Bronchial epithelial cell (primary cell): ENCODE results near the gene R3HDM2. TPM values are rescaled to one million over a fixed set of nuclear protein-coding genes. Genes with fewer than 3 reads are reported as not detected.
"Not testable (repeated sequence)": the region's sequence is repeated elsewhere in the genome, so short reads cannot be mapped to it uniquely, and the experiment has no call there.

ENCODE experiments used
- DNase-seq: peaks from one replicate; pipeline ENCODE4 v3.0.0-alpha.2; 2010; ENCODE audit warnings: low read depth
- FAIRE-seq: peaks from 2 replicates; lab custom pipeline; 2011; peaks lifted over from hg19 to GRCh38; lab: Jason Lieb, UNC
- H3K27me3 ChIP-seq: 2 replicates; pipeline ENCODE4 v1.5.1; 2011; ENCODE audit warnings: low read length; ENCODE audit not compliant: control insufficient read depth, insufficient read depth
- H3K36me3 ChIP-seq: 2 replicates; pipeline ENCODE4 v1.5.1; 2011; ENCODE audit warnings: low read length; ENCODE audit not compliant: control insufficient read depth, insufficient read depth
- H3K4me3 ChIP-seq: 2 replicates; pipeline ENCODE4 v1.5.1; 2011; ENCODE audit warnings: mild to moderate bottlenecking, low read depth, low read length, control low read depth
- CTCF ChIP-seq: IDR thresholded peaks from 2 replicates; pipeline ENCODE4 v1.5.1; 2011; ENCODE audit warnings: mild to moderate bottlenecking, moderate library complexity, low read length, control low read depth, inconsistent platforms; ENCODE audit not compliant: insufficient read depth, severe bottlenecking
- total RNA-seq: library from RNA; depleted of rRNA; stranded (reverse); fragments of >200 nt; gene quantifications from 2 replicates; pipeline ENCODE4 v1.2.1, GENCODE V29; 2014

Gene R3HDM2
- total RNA-seq, 1 donor from 2014 or later = 5.5 TPM

DNA sequence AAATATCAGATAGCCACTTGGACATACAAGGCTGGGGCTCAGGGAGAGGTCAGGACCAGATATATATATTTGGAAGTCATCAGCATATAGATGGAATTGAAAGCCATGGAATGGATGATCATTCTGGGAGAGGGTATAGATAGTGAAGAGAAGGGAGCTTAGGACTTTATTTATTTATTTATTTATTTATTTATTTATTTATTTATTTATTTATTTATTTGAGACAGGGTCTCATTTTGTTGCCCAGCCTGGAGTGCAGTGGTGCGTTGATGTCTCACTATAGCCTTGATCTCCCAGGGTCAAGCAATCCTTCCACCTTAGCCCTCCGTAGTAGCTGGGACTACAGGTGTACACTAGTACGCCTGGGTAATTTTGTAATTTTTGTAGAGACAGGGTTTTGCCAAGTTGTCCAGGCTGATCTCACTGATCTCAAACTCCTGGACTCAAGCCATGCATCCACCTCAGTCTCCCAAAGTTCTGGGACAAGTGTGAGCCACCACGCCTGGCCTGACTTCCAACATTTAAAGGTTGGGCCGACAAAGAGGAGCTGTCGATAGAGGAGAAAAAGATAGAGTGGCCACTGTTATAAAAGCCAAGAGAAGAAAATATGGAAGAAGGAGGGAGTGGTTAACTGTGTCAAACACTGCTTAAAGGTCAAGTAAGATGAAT lies 15.6 kb upstream of the R3HDM2 start:
- FAIRE-seq = no peak
- no peak for TF ChIP-seq CTCF
- Histone ChIP-seq H3K4me3 (no peak overlapping the region), H3K27me3 (no peaks in the 10 kb centered on the region), H3K36me3 (no peaks in the 10 kb centered on the region)
- no peak for DNase-seq

DNA sequence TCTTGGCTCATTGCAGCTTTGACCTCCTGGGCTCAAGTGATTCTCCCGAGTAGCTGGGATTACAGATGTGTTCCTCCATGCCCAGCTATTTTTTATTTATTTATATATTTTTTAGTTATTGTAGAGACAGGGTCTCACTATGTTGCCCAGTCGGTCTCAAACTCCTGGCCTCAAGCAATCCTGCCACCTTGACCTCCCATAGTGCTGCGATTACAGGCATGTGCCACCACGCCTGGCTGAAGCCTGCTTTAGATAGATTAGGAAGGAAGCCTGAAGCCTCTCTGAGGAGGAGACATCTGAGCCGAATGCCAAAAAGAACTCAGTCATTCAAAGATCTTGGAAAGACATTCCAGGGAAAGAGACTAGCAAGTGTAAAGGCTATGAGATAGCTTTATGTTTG lies 13.9 kb upstream of the R3HDM2 start:
- no peak for TF ChIP-seq CTCF
- DNase-seq (no peak), FAIRE-seq (no peak)
- Histone ChIP-seq H3K36me3 (no peaks in the 10 kb centered on the region), H3K27me3 (no peaks in the 10 kb centered on the region), H3K4me3 (no peak overlapping the region)

DNA sequence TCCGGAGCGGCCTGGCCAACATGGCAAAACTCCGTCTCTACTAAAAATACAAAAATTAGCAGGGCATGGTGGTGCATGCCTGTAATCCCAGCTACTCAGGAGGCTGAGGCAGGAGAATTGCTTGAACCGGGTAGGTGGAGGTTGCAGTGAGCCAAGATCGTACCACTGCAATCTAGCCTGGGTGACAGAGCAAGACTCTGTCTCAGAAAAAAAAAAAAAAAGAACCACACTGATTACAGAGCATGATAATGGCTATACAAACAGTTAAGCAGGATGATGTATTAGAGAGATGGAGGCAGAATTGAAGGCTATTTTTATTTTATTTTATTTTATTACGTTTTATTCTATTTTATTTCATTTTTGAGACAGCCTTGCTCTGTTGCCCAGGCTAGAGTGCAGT lies 13.5 kb upstream of the R3HDM2 start:
- not testable (repeated sequence) for H3K36me3 ChIP-seq, H3K27me3 ChIP-seq, DNase-seq, H3K4me3 ChIP-seq, FAIRE-seq

- TF ChIP-seq CTCF = no peak
- Histone ChIP-seq H3K27me3 (no peaks in the 10 kb centered on the region), H3K4me3 (no peak overlapping the region), H3K36me3 (no peaks in the 10 kb centered on the region)
- FAIRE-seq = no peak
- no peak for DNase-seq
These were observed 11.1 kb upstream of the R3HDM2 start for GRCh38 chr12:57441846-57442427.

DNA sequence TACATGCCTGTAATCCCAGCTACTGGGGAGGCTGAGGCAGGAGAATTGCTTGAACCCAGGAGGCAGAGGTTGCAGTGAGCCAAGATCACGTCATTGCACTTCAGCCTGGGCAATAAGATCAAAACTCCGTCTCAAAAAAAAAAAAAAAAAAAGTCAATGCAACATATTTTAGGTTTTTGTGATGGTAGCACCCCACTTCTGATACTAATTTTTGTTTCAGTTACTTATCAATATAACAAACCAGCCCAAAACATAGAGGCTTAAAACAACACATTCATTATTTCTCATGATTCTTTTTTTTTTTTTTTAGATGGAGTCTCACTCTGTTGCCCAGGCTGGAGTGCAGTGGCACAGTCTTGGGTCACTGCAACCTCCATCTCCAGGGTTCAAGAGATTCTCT lies 10.6 kb upstream of the R3HDM2 start:
- DNase-seq, H3K36me3 ChIP-seq, FAIRE-seq, H3K4me3 ChIP-seq, H3K27me3 ChIP-seq: not testable (repeated sequence)

DNA sequence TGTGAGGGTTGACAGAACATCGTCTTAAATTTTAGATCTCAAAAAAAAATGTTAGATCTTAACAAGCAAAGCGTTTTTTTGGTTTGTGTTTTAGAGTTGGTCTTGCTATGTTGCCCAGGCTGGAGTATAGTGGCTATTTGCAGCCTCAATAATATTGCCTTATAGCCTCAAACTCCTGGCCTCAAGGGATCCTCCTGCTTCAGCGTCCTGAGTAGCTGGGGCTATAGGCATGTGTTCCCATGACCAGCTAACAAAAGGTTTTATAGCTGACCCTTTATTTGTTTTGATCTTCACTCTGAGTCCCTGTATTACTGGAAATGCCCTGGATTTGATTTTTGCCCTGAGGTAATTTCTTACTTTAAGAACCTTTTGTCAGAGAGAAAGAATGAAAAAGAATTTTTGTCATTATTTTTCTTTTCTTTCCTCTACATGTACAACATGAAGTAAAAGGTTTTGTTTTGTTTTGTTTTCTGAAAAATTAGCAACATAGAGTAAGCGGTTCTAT lies 9.0 kb upstream of the R3HDM2 start:
- Histone ChIP-seq H3K4me3 (no peak overlapping the region), H3K36me3 (no peaks in the 10 kb centered on the region), H3K27me3 (no peaks in the 10 kb centered on the region)
- DNase-seq = no peak
- no peak for FAIRE-seq
- TF ChIP-seq CTCF = no peak
